ACHN (cell line): ENCODE results near the gene SLC25A10.

Experiments used
- DNase-seq: peaks from one replicate; pipeline ENCODE4 v3.0.0-alpha.2; 2015
- in situ Hi-C: cut with HindIII; loops from 2 replicates; pipeline ENCODE4 v1.10.0; 2017; ENCODE audit warnings: low sequenced_read_pairs, low pct_ligation_motif_present, low pct_unique_long_range_greater_than_20kb

Gene SLC25A10

GRCh38 chr17:81684442-81684911 lies 27.6 kb upstream of the SLC25A10 start:
- in situ Hi-C loops: no loop called here
- DNase-seq: no peak

GRCh38 chr17:81685108-81685507 lies 27.0 kb upstream of the SLC25A10 start:
- peak; percentile 84 for DNase-seq
- in situ Hi-C loops: no loop called here

- no peak for DNase-seq
- in situ Hi-C loops: no loop called here
Measured at GRCh38 chr17:81686614-81687013, 25.5 kb upstream of the SLC25A10 start.

- in situ Hi-C loops: no loop called here
- no peak for DNase-seq
Measured at GRCh38 chr17:81687770-81688541, 24.1 kb upstream of the SLC25A10 start.

GRCh38 chr17:81688616-81689015 lies 23.5 kb upstream of the SLC25A10 start:
- no peak for DNase-seq
- in situ Hi-C loops: no loop called here

GRCh38 chr17:81690066-81690465 lies 22.0 kb upstream of the SLC25A10 start:
- in situ Hi-C loops: no loop called here
- no peak for DNase-seq

- in situ Hi-C loops: no loop called here
- no peak for DNase-seq
Measured at GRCh38 chr17:81690549-81690948, 21.5 kb upstream of the SLC25A10 start.

GRCh38 chr17:81691196-81691595 lies 20.9 kb upstream of the SLC25A10 start:
- DNase-seq: no peak
- in situ Hi-C loops: no loop called here

GRCh38 chr17:81691608-81692007 lies 20.5 kb upstream of the SLC25A10 start:
- in situ Hi-C loops: no loop called here

GRCh38 chr17:81693509-81694210 lies 18.4 kb upstream of the SLC25A10 start:
- in situ Hi-C loops: no loop called here
- no peak for DNase-seq

More at GRCh38 chr17:81691608-81692007, 20.5 kb upstream of the SLC25A10 start:
- no peak for DNase-seq

GRCh38 chr17:81694810-81695209 lies 17.3 kb upstream of the SLC25A10 start:
- in situ Hi-C loops: no loop called here
- no peak for DNase-seq

- in situ Hi-C loops: no loop called here
- DNase-seq: no peak
Measured at GRCh38 chr17:81695211-81695610, 16.9 kb upstream of the SLC25A10 start.

GRCh38 chr17:81695801-81696200 lies 16.3 kb upstream of the SLC25A10 start:
- no peak for DNase-seq
- in situ Hi-C loops: no loop called here

GRCh38 chr17:81696218-81696941 lies 15.7 kb upstream of the SLC25A10 start:
- in situ Hi-C loops: no loop called here

GRCh38 chr17:81697261-81698044 lies 14.6 kb upstream of the SLC25A10 start:
- DNase-seq: no peak
- in situ Hi-C loops: no loop called here

More at GRCh38 chr17:81696218-81696941, 15.7 kb upstream of the SLC25A10 start:
- DNase-seq: no peak

GRCh38 chr17:81700353-81701287 lies 11.5 kb upstream of the SLC25A10 start:
- DNase-seq: no peak
- in situ Hi-C loops: no loop called here

- peak; percentile 37 for DNase-seq
- in situ Hi-C loops: no loop called here
Measured at GRCh38 chr17:81701288-81702071, 10.6 kb upstream of the SLC25A10 start.
